Stomach (tissue), 9 donors: ENCODE data around the gene GAPVD1. TPM values are rescaled to one million over a fixed set of nuclear protein-coding genes. Genes with fewer than 3 reads are reported as not detected.

Source experiments
- DNase-seq, 2 donors: peaks; one replicate each; pipeline versions ENCODE4 v3.0.0 to v3.0.0-alpha.2; 2013 to 2019
- H3K27ac ChIP-seq, 5 donors: fragments of 200-600 bp in 4 of 5; sonication (generic) in 4 of 5; one replicate each; pipeline ENCODE4 v1.5.1; 2013 to 2019; ENCODE audit warnings: mild to moderate bottlenecking in 1 of 5, moderate library complexity in 1 of 5
- H3K27me3 ChIP-seq, 3 donors: fragments of 200-600 bp; sonication (generic); one replicate each; pipeline ENCODE4 v1.5.1; 2017 to 2019; ENCODE audit warnings: mixed run types in 1 of 3
- H3K36me3 ChIP-seq, 4 donors: fragments of 200-600 bp; sonication (generic); 1 replicate in 3 of 4; 2 replicates in 1 of 4; pipeline ENCODE4 v1.5.1; 2016 to 2019
- H3K4me1 ChIP-seq, 4 donors: fragments of 200-600 bp; sonication (generic); one replicate each; pipeline ENCODE4 v1.5.1; 2016 to 2019
- H3K4me3 ChIP-seq, 4 donors: fragments of 200-600 bp; sonication (generic) in 3 of 4; one replicate each; pipeline ENCODE4 v1.5.1; 2016 to 2019; ENCODE audit warnings: mild to moderate bottlenecking in 1 of 4
- H3K9me3 ChIP-seq, 4 donors: fragments of 200-600 bp; sonication (generic); one replicate each; pipeline ENCODE4 v1.5.1; 2016 to 2019
- EP300 ChIP-seq: sonication (generic); formaldehyde crosslinking; IDR thresholded peaks from one replicate; pipeline ENCODE4 v1.6.1; 2017; ENCODE audit warnings: antibody characterized with exemption
- POLR2A ChIP-seq, 4 donors: fragments of 450-650 bp; IDR thresholded peaks; one replicate each; pipeline ENCODE4 v1.6.1; 2016; ENCODE audit warnings: antibody characterized with exemption in 4 of 4, control low read depth in 2 of 4, mild to moderate bottlenecking in 1 of 4, moderate library complexity in 1 of 4
- POLR2AphosphoS5 ChIP-seq, 3 donors: sonication (generic); formaldehyde crosslinking; IDR thresholded peaks; one replicate each; pipeline ENCODE4 v1.6.1; 2016; ENCODE audit warnings: antibody characterized with exemption in 3 of 3
- WGBS, 5 donors: extraction: QIAGEN DNeasy Blood & Tissue Kit in 3 of 5; methylation state at CpG; one replicate each; pipeline versions ENCODE4 v1.1.5 to v1.1.7; 2013 to 2018; 5-methylcytosine and 5-hydroxymethylcytosine counted together
- intact Hi-C: fragments of 100-400 bp; cut with DNase I; formaldehyde crosslinking; loops from one replicate; pipeline ENCODE4 v1.15.1; 2023; ENCODE audit warnings: low total_unique reads
- polyA plus RNA-seq, 3 donors: library from polyadenylated mRNA; stranded (reverse); fragments of 200-250 nt; gene quantifications; one replicate each; pipeline ENCODE4 v1.2.3, GENCODE V29; 2013
- total RNA-seq, 5 donors: library from RNA; depleted of rRNA; stranded (reverse); fragments of >200 nt; gene quantifications; one replicate each; pipeline versions ENCODE4 v1.1.0 to v1.2.3, GENCODE V29; 2014 to 2016
- TF ChIP-seq, protein P1 (sequence below), 7 experiments: fragments of 450-650 bp in 4 of 7; fragments of 200-600 bp in 3 of 7; sonication (generic) in 3 of 7; IDR thresholded peaks; one replicate each; pipeline ENCODE4 v1.5.1; 2016 to 2019; ENCODE audit warnings: antibody characterized with exemption in 7 of 7, control low read depth in 2 of 7, mild to moderate bottlenecking in 1 of 7
- donor health status: healthy with polysubstance abuse.
- donor health status: Bipolar disorder and iron deficiency.
- donor health status: healthy.

The GAPVD1 gene
- total and polyA plus RNA-seq, 8 donors, result 3.9 to 140 (median 26.2) TPM

- intact Hi-C loops, result loop anchor here (5.0 kb wide), 1 partner anchor 597 kb away; the partner anchor contains the start of gene OLFML2A
- TF ChIP-seq POLR2A (IDR thresholded peaks at IDR 0.05) (no peak), EP300 (no peak), POLR2AphosphoS5 (IDR thresholded peaks at IDR 0.05) (peak in 1 of 3 donors; percentile 29)
- TF ChIP-seq, protein P1, sequence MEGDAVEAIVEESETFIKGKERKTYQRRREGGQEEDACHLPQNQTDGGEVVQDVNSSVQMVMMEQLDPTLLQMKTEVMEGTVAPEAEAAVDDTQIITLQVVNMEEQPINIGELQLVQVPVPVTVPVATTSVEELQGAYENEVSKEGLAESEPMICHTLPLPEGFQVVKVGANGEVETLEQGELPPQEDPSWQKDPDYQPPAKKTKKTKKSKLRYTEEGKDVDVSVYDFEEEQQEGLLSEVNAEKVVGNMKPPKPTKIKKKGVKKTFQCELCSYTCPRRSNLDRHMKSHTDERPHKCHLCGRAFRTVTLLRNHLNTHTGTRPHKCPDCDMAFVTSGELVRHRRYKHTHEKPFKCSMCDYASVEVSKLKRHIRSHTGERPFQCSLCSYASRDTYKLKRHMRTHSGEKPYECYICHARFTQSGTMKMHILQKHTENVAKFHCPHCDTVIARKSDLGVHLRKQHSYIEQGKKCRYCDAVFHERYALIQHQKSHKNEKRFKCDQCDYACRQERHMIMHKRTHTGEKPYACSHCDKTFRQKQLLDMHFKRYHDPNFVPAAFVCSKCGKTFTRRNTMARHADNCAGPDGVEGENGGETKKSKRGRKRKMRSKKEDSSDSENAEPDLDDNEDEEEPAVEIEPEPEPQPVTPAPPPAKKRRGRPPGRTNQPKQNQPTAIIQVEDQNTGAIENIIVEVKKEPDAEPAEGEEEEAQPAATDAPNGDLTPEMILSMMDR (IDR thresholded peaks at IDR 0.05), result peak in 5 of 7 experiments; percentile 59 to 87 (median 74)
- peak; percentile 58 to 91 for DNase-seq
- peaks cover 0 to 16% (median 0%) of the 10 kb centered on the region in 3 donors for H3K27me3 ChIP-seq
- no peak overlapping the region for H3K27ac ChIP-seq
- H3K4me1 ChIP-seq, result peaks cover 8 to 14% (median 9%) of the 10 kb centered on the region in 4 donors
- WGBS, 5 donors, result 10 to 15% (median 11%) methylated on average over 19 to 24 of the region's 24 CpGs
- H3K36me3 ChIP-seq, result no peaks in the 10 kb centered on the region
- H3K4me3 ChIP-seq, result peak overlapping the region; percentile 24 to 31 (median 30)
- H3K9me3 ChIP-seq, result no peaks in the 10 kb centered on the region
Measured at GRCh38 chr9:125374443-125375309, 113.0 kb downstream of the GAPVD1 start.

DNA sequence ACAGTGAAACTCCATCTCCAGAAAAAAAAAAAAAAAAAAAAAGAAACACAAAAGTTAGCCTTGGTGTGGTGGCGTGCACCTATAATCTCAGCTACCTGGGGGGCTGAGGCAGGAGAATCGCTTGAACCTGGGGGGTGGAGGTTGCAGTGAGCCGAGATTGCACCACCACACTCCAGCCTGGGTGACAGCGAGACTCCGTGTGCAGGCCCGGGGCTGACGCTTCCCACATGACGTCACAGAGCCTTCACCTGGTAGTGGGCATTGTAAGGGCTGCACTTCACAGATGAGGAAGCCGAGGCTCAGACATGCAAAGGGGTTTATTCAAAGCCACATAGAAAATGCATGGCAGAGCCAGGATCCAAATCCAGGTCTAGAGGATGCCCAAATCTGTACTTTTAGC lies 114.2 kb downstream of the GAPVD1 start:
- 86 to 96% (median 90%) methylated on average over 8 to 9 of the region's 9 CpGs for WGBS, 5 donors
- H3K27ac ChIP-seq, result no peak overlapping the region
- no peak overlapping the region for H3K4me3 ChIP-seq
- intact Hi-C loops, result no loop called here
- H3K9me3 ChIP-seq, result no peaks in the 10 kb centered on the region
- peaks cover 0 to 16% (median 0%) of the 10 kb centered on the region in 3 donors for H3K27me3 ChIP-seq
- no peaks in the 10 kb centered on the region for H3K36me3 ChIP-seq
- H3K4me1 ChIP-seq, result peaks cover 8 to 14% (median 9%) of the 10 kb centered on the region in 4 donors
- DNase-seq, result no peak
- no peak for TF ChIP-seq POLR2AphosphoS5 (IDR thresholded peaks at IDR 0.05)
- no peak for TF ChIP-seq POLR2A (IDR thresholded peaks at IDR 0.05)
- no peak for TF ChIP-seq EP300
- TF ChIP-seq, protein P1 (IDR thresholded peaks at IDR 0.05), result no peak

DNA sequence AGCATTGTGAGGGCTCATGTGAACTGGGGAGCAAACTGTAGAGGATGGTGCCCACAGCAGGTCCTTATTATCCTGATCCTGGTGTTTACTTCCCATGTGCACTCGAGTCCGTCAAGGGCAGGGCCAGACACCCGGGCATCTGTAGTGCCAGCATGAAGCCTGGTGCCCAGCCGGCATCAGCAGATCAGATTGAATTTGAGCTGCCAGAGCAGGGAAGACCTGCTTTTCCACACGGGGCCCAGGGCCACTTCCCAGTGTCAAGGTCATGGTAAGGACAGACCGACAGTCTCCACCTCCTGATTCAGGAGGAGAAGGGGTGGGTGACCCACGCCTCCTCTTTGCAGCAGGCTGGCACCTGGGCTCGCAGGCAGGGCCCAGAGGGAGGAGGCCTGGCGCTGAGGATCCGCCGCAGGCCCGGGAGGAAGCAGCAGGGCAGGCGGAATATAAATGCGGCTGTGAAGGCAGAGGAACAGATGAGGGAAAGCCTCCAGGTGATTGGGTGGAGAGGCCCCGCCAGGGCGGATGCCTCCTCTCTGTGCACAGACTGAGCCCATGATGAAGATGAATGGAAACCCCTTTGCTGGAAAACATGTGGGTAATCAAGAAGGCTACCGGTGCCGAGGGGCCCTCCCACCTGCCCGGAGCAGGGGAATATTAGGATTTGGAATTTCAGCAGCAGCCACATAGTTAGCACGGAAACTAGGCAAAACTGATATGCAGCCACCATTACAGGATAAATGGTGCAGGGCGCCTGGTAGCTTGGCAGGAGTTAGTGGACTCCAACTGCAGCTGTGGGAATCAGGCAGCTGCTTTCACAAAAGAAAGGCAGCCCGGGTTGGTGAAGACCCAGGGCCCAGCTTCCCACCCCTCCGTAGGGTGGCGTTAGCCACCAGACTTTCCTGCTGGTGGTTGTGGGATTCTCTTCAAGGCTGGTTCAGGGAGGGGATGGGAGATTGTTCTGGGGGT lies 114.9 kb downstream of the GAPVD1 start:
- no peaks in the 10 kb centered on the region for H3K9me3 ChIP-seq
- H3K27ac ChIP-seq, result no peak overlapping the region
- no peak overlapping the region for H3K4me3 ChIP-seq
- peaks cover 0 to 16% (median 0%) of the 10 kb centered on the region in 3 donors for H3K27me3 ChIP-seq
- no peak for DNase-seq
- H3K36me3 ChIP-seq, result no peaks in the 10 kb centered on the region
- WGBS, 5 donors, result 64 to 73% (median 68%) methylated on average over 22 to 24 of the region's 24 CpGs
- peaks cover 8 to 14% (median 9%) of the 10 kb centered on the region in 4 donors for H3K4me1 ChIP-seq
- intact Hi-C loops, result no loop called here
- TF ChIP-seq, protein P1 (IDR thresholded peaks at IDR 0.05), result no peak
- TF ChIP-seq POLR2AphosphoS5 (IDR thresholded peaks at IDR 0.05), result no peak
- no peak for TF ChIP-seq POLR2A (IDR thresholded peaks at IDR 0.05)
- TF ChIP-seq EP300, result no peak
